Esophagus squamous epithelium (tissue), 5 donors: ENCODE data around the gene ING3. TPM values are rescaled to one million over a fixed set of nuclear protein-coding genes. Genes with fewer than 3 reads are reported as not detected.
A peak's percentile ranks its signal among the peaks of the same experiment; 100 is the strongest.

Experiments used
- DNase-seq: peaks from one replicate; lab custom pipeline; 2025; lab: John Stamatoyannopoulos, UW
- H3K27ac ChIP-seq, 4 donors: fragments of 200-600 bp; sonication (generic); one replicate each; pipeline ENCODE4 v1.5.1; 2016 to 2019; ENCODE audit warnings: mild to moderate bottlenecking in 1 of 4
- H3K27me3 ChIP-seq, 4 donors: fragments of 200-600 bp; sonication (generic); 1 replicate in 3 of 4; 2 replicates in 1 of 4; pipeline versions ENCODE4 v1.5.1 to v1.6.0; 2017 to 2021; ENCODE audit warnings: antibody characterized with exemption in 1 of 4
- H3K36me3 ChIP-seq, 3 donors: fragments of 200-600 bp; sonication (generic); one replicate each; pipeline ENCODE4 v1.5.1; 2016 to 2019
- H3K4me1 ChIP-seq, 3 donors: fragments of 200-600 bp; sonication (generic); one replicate each; pipeline ENCODE4 v1.5.1; 2017 to 2019
- H3K4me3 ChIP-seq, 4 donors: fragments of 200-600 bp; sonication (generic); 1 replicate in 3 of 4; 2 replicates in 1 of 4; pipeline ENCODE4 v1.5.1; 2016 to 2019; ENCODE audit warnings: mild to moderate bottlenecking in 2 of 4, moderate library complexity in 1 of 4
- H3K9me3 ChIP-seq, 3 donors: fragments of 200-600 bp; sonication (generic); one replicate each; pipeline ENCODE4 v1.5.1; 2016 to 2019
- CTCF ChIP-seq, 6 experiments: fragments of 450-650 bp in 4 of 6; fragments of 200-600 bp in 2 of 6; sonication (generic) in 2 of 6; IDR thresholded peaks; one replicate each; pipeline ENCODE4 v1.5.1; 2016 to 2019; ENCODE audit warnings: antibody characterized with exemption in 6 of 6, mild to moderate bottlenecking in 4 of 6, moderate library complexity in 4 of 6
- POLR2A ChIP-seq, 4 donors: fragments of 450-650 bp; IDR thresholded peaks; one replicate each; pipeline ENCODE4 v1.6.1; 2017; ENCODE audit warnings: antibody characterized with exemption in 4 of 4, mild to moderate bottlenecking in 4 of 4, moderate library complexity in 3 of 4
- WGBS, 2 donors: methylation state at CpG; one replicate each; pipeline ENCODE4 v1.1.5; 2018; 5-methylcytosine and 5-hydroxymethylcytosine counted together
- intact Hi-C: fragments of 100-400 bp; cut with DNase I; formaldehyde crosslinking; loops from one replicate; pipeline ENCODE4 v1.15.0; 2022
- total RNA-seq, 4 donors: library from RNA; depleted of rRNA; stranded (reverse); fragments of >200 nt; gene quantifications; one replicate each; pipeline ENCODE4 v1.1.0, GENCODE V29; 2016
- donor health status: DM: yes; HTN: yes; CAD: no.

The ING3 gene
- total RNA-seq, 4 donors from 2014 or later: 12.5 to 15.8 (median 14.4) TPM

- Histone ChIP-seq H3K9me3 (no peaks in the 10 kb centered on the region), H3K4me3 (no peak overlapping the region), H3K36me3 (no peaks in the 10 kb centered on the region), H3K27ac (no peak overlapping the region), H3K27me3 (peaks cover 0 to 19% (median 0%) of the 10 kb centered on the region in 4 donors), H3K4me1 (peaks cover 0 to 27% (median 0%) of the 10 kb centered on the region in 3 donors)
- 28 to 58% methylated on average over 2 of the region's 2 CpGs for WGBS, 2 donors
- no peak for DNase-seq
- TF ChIP-seq POLR2A (IDR thresholded peaks at IDR 0.05) (no peak), CTCF (IDR thresholded peaks at IDR 0.05) (no peak)
- intact Hi-C loops: loop anchor here (5.0 kb wide), 1 partner anchor 87 kb away; no protein-coding TSS in a partner anchor
Measured at GRCh38 chr7:120985130-120985758, 34.7 kb downstream of the ING3 start.

GRCh38 chr7:120985839-120986238, 35.3 kb downstream of the ING3 start:
- Histone ChIP-seq H3K36me3 (no peaks in the 10 kb centered on the region), H3K9me3 (no peaks in the 10 kb centered on the region), H3K4me1 (peaks cover 0 to 27% (median 0%) of the 10 kb centered on the region in 3 donors), H3K27ac (no peak overlapping the region), H3K27me3 (peaks cover 0 to 23% (median 0%) of the 10 kb centered on the region in 4 donors), H3K4me3 (no peak overlapping the region)
- no peak for DNase-seq
- intact Hi-C loops: loop anchor here (5.0 kb wide), 1 partner anchor 86 kb away; no protein-coding TSS in a partner anchor
- WGBS, 2 donors: 74 to 83% methylated on average over 2 of the region's 2 CpGs
- TF ChIP-seq CTCF (IDR thresholded peaks at IDR 0.05) (no peak), POLR2A (IDR thresholded peaks at IDR 0.05) (no peak)

- Histone ChIP-seq H3K4me1 (peaks cover 0 to 27% (median 0%) of the 10 kb centered on the region in 3 donors), H3K9me3 (no peaks in the 10 kb centered on the region), H3K36me3 (no peaks in the 10 kb centered on the region), H3K27ac (no peak overlapping the region), H3K4me3 (no peak overlapping the region), H3K27me3 (peaks cover 0 to 25% (median 0%) of the 10 kb centered on the region in 4 donors)
- intact Hi-C loops: loop anchor here (5.0 kb wide), 1 partner anchor 86 kb away; no protein-coding TSS in a partner anchor
- DNase-seq: no peak
- WGBS, 2 donors: 70 to 78% methylated on average over 2 of the region's 2 CpGs
- TF ChIP-seq CTCF (IDR thresholded peaks at IDR 0.05) (no peak), POLR2A (IDR thresholded peaks at IDR 0.05) (no peak)
Measured at GRCh38 chr7:120986650-120987049, 36.1 kb downstream of the ING3 start.

GRCh38 chr7:120987280-120987679, 36.7 kb downstream of the ING3 start:
- Histone ChIP-seq H3K27ac (peak overlapping the region in 2 of 4 donors; percentile 83 to 86), H3K36me3 (no peaks in the 10 kb centered on the region), H3K27me3 (peaks cover 0 to 25% (median 0%) of the 10 kb centered on the region in 4 donors), H3K9me3 (no peaks in the 10 kb centered on the region), H3K4me3 (no peak overlapping the region), H3K4me1 (peaks cover 0 to 29% (median 4%) of the 10 kb centered on the region in 3 donors)
- intact Hi-C loops: loop anchor here (5.0 kb wide), 1 partner anchor 85 kb away; no protein-coding TSS in a partner anchor
- no peak for DNase-seq
- 2 to 4% methylated on average over 3 of the region's 3 CpGs for WGBS, 2 donors
- TF ChIP-seq CTCF (IDR thresholded peaks at IDR 0.05) (no peak), POLR2A (IDR thresholded peaks at IDR 0.05) (no peak)
